B cell (primary cell): Measurements from ENCODE around the gene EHBP1L1. TPM values are rescaled to one million over a fixed set of nuclear protein-coding genes. Genes with fewer than 3 reads are reported as not detected.

ENCODE experiments used
- ATAC-seq: fragments of 200-7000 bp; cut with Tn5 transposase; one replicate; pipeline ENCODE4 v1.10.0; 2021; ENCODE audit warnings: low read depth, mild to moderate bottlenecking, moderate number of reproducible peaks, moderate library complexity
- CTCF ChIA-PET: fragments of 350-600 bp; sonication (Branson Sonifier 250); formaldehyde crosslinking; loops from one replicate; lab custom pipeline; 2021; ENCODE audit warnings: antibody characterized with exemption, inconsistent platforms; lab: Charles Lee
- POLR2A ChIA-PET: fragments of 350-600 bp; sonication (Branson Sonifier 250); formaldehyde crosslinking; loops from one replicate; lab custom pipeline; 2021; ENCODE audit warnings: antibody characterized with exemption; lab: Charles Lee
- DNase-seq: peaks from one replicate; pipeline ENCODE4 v3.0.0; 2013
- H2AFZ ChIP-seq: 2 replicates; pipeline ENCODE4 v1.6.1; 2012; ENCODE audit warnings: mild to moderate bottlenecking, low read depth, low read length; ENCODE audit not compliant: insufficient read depth, poor library complexity, severe bottlenecking
- H3K27ac ChIP-seq, 2 donors: 1 replicate in 1 of 2; 2 replicates in 1 of 2; pipeline ENCODE4 v1.5.1; 2012 to 2013; ENCODE audit warnings: low read length in 2 of 2, mild to moderate bottlenecking in 2 of 2, moderate library complexity in 1 of 2
- H3K27me3 ChIP-seq, 4 experiments: fragments of 200-600 bp in 1 of 4; sonication (generic) in 1 of 4; replicated peaks in 1 of 4; 1 replicate in 2 of 4; 2 replicates in 2 of 4; pipeline versions ENCODE4 v1.6.1 to v1.7.0; 2013 to 2016; ENCODE audit warnings: low read length in 3 of 4, mild to moderate bottlenecking in 2 of 4, mixed read lengths in 1 of 4, moderate library complexity in 1 of 4; ENCODE audit not compliant: insufficient read depth in 4 of 4, control insufficient read depth in 3 of 4; ENCODE audit errors: control extremely low read depth in 1 of 4
- H3K36me3 ChIP-seq, 2 experiments: replicated peaks in 1 of 2; 1 replicate in 1 of 2; 2 replicates in 1 of 2; pipeline versions ENCODE4 v1.6.1 to v1.7.1; 2013; ENCODE audit warnings: low read length in 1 of 2; ENCODE audit not compliant: insufficient read depth in 2 of 2, control insufficient read depth in 1 of 2; ENCODE audit errors: control extremely low read depth in 1 of 2, extremely low read depth in 1 of 2
- H3K4me1 ChIP-seq, 2 donors: fragments of 200-600 bp in 1 of 2; sonication (generic) in 1 of 2; 1 replicate in 1 of 2; 2 replicates in 1 of 2; pipeline versions ENCODE4 v1.5.1 to v1.6.1; 2013 to 2017; ENCODE audit warnings: low read length in 2 of 2; ENCODE audit not compliant: control insufficient read depth in 2 of 2, insufficient read depth in 2 of 2
- H3K4me2 ChIP-seq: replicated peaks from 2 replicates; pipeline ENCODE3; 2012; ENCODE audit warnings: mild to moderate bottlenecking, low read depth, low read length; ENCODE audit not compliant: poor library complexity, severe bottlenecking
- H3K4me3 ChIP-seq, 5 experiments: fragments of 200-600 bp in 1 of 5; sonication (generic) in 1 of 5; 1 replicate in 3 of 5; 2 replicates in 2 of 5; pipeline versions ENCODE4 v1.5.1 to v1.7.0; 2011 to 2016; ENCODE audit warnings: low read length in 4 of 5, mild to moderate bottlenecking in 4 of 5, low read depth in 2 of 5, control low read depth in 1 of 5, moderate library complexity in 1 of 5; ENCODE audit not compliant: insufficient read depth in 1 of 5; ENCODE audit errors: control extremely low read depth in 1 of 5, extremely low read depth in 1 of 5
- H3K79me2 ChIP-seq: fragments of 200-600 bp; sonication (generic); one replicate; pipeline ENCODE4 v1.6.0; 2016; ENCODE audit warnings: low read length; ENCODE audit not compliant: control insufficient read depth, insufficient read depth
- H3K9ac ChIP-seq: fragments of 200-600 bp; sonication (generic); 2 replicates; pipeline ENCODE4 v1.6.1; 2017; ENCODE audit warnings: mild to moderate bottlenecking, low read length, moderate library complexity
- H3K9me3 ChIP-seq, 3 donors: one replicate each; pipeline versions ENCODE4 v1.6.1 to v1.7.1; 2013; ENCODE audit warnings: low read length in 2 of 3; ENCODE audit not compliant: control insufficient read depth in 2 of 3, insufficient read depth in 1 of 3; ENCODE audit errors: control extremely low read depth in 1 of 3
- H4K20me1 ChIP-seq: 2 replicates; pipeline ENCODE4 v1.6.0; 2012; ENCODE audit warnings: mild to moderate bottlenecking, low read length; ENCODE audit not compliant: insufficient read depth, control insufficient read depth, poor library complexity, severe bottlenecking
- H3K27ac Mint-ChIP-seq: one replicate; pipeline ENCODE4 v1.8.0; 2021; ENCODE audit warnings: mixed read lengths
- H3K27me3 Mint-ChIP-seq: one replicate; pipeline ENCODE4 v1.8.0; 2021; ENCODE audit warnings: mixed read lengths
- H3K4me1 Mint-ChIP-seq: one replicate; pipeline ENCODE4 v1.8.0; 2021; ENCODE audit warnings: mixed read lengths
- H3K4me3 Mint-ChIP-seq: one replicate; pipeline ENCODE4 v1.8.0; 2021; ENCODE audit warnings: mixed read lengths
- H3K9me3 Mint-ChIP-seq: one replicate; pipeline ENCODE4 v1.8.0; 2022; ENCODE audit warnings: mixed read lengths; ENCODE audit not compliant: insufficient read depth
- CTCF ChIP-seq: fragments of 200-600 bp; IDR thresholded peaks from one replicate; pipeline ENCODE4 v1.8.0; 2022; ENCODE audit warnings: antibody characterized with exemption, mild to moderate bottlenecking
- EZH2 ChIP-seq: IDR thresholded peaks from 2 replicates; pipeline ENCODE4 v1.6.1; 2012; ENCODE audit warnings: borderline replicate concordance, low read depth, mild to moderate bottlenecking, moderate library complexity, low read length; ENCODE audit not compliant: insufficient read depth, poor library complexity, severe bottlenecking
- WGBS: methylation state at CpG from one replicate; pipeline ENCODE4 v1.1.5; 2013; ENCODE audit warnings: missing lambda C conversion rate; ENCODE audit not compliant: insufficient coverage; 5-methylcytosine and 5-hydroxymethylcytosine counted together
- intact Hi-C: fragments of 100-400 bp; cut with micrococcal nuclease; formaldehyde crosslinking; loops from one replicate; pipeline ENCODE4 v1.10.0; 2022
- polyA plus RNA-seq: library from polyadenylated mRNA; depleted of rRNA; stranded (reverse); fragments of >200 nt; gene quantifications from 2 replicates; pipeline ENCODE4 v1.2.3, GENCODE V29; 2012
- total RNA-seq, 2 donors: library from RNA; stranded (reverse); fragments of 120-200 nt in 1 of 2; gene quantifications; 1 replicate in 1 of 2; 2 replicates in 1 of 2; pipeline versions ENCODE4 v1.2.3 to v1.2.4, GENCODE V29; 2013 to 2022

EHBP1L1 gene
- total and polyA plus RNA-seq, 2 donors (not counting 1 experiment from before 2014, with no cell fraction given) = 202 to 279 TPM

- TF ChIP-seq CTCF (no peak), EZH2 (no peak)
- CTCF ChIA-PET = interaction anchor here (0.6 to 2.4 kb wide), 8 partner anchors 8 to 323 kb away, joined by 3 to 18 read pairs (median 4); partner anchors contain the start of gene FAM89B
- Histone ChIP-seq H3K36me3 (no peaks in the 10 kb centered on the region), H3K27ac (no peak overlapping the region), H3K4me3 (no peak overlapping the region), H3K27me3 (no peaks in the 10 kb centered on the region), H3K4me2 (no peak overlapping the region), H3K9ac (no peak overlapping the region), H3K4me1 (peaks cover 28 to 39% of the 10 kb centered on the region in 2 donors), H3K9me3 (no peaks in the 10 kb centered on the region), H4K20me1 (peaks cover 3% of the 10 kb centered on the region), H3K79me2 (peaks cover 82% of the 10 kb centered on the region), H2AFZ (no peak overlapping the region)
- DNase-seq = no peak
- POLR2A ChIA-PET = interaction anchor here (0.7 kb wide), 1 partner anchor 77 kb away, joined by 4 read pairs; no protein-coding TSS in a partner anchor
- intact Hi-C loops = no loop called here
- 100% methylated on average over 7 of the region's 7 CpGs for WGBS
- Mint-ChIP-seq H3K27me3 (peaks cover 3% of the 10 kb centered on the region), H3K4me3 (no peak overlapping the region), H3K4me1 (peaks cover 27% of the 10 kb centered on the region), H3K9me3 (no peaks in the 10 kb centered on the region), H3K27ac (peak overlapping the region; percentile 26)
- ATAC-seq = no peak
Measured at GRCh38 chr11:65562020-65562419, 13.8 kb upstream of the EHBP1L1 start.

- ATAC-seq (no peak), DNase-seq (no peak)
- 98% methylated on average over 4 of the region's 9 CpGs for WGBS
- no peaks in the 10 kb centered on the region for H3K27me3 ChIP-seq
- no peak overlapping the region for H3K27ac ChIP-seq
- Mint-ChIP-seq H3K9me3 (no peaks in the 10 kb centered on the region), H3K4me1 (peaks cover 22% of the 10 kb centered on the region), H3K27ac (no peak overlapping the region), H3K4me3 (no peak overlapping the region), H3K27me3 (peaks cover 3% of the 10 kb centered on the region)
- no peak overlapping the region for H3K4me2 ChIP-seq
- ChIA-PET POLR2A (interaction anchor here (0.9 kb wide), 1 partner anchor 9 kb away, joined by 7 read pairs; the partner anchor contains the start of gene FAM89B), CTCF (interaction anchor here (0.6 to 2.4 kb wide), 6 partner anchors 9 to 30 kb away, joined by 3 to 18 read pairs (median 4); partner anchors contain the start of gene FAM89B)
- H4K20me1 ChIP-seq = peaks cover 4% of the 10 kb centered on the region
- intact Hi-C loops = no loop called here
- no peak overlapping the region for H2AFZ ChIP-seq
- H3K9ac ChIP-seq = no peak overlapping the region
- peaks cover 24 to 36% of the 10 kb centered on the region in 2 donors for H3K4me1 ChIP-seq
- no peaks in the 10 kb centered on the region for H3K9me3 ChIP-seq
- H3K4me3 ChIP-seq = no peak overlapping the region
- peaks cover 0 to 1% of the 10 kb centered on the region in 2 experiments for H3K36me3 ChIP-seq
- H3K79me2 ChIP-seq = peaks cover 89% of the 10 kb centered on the region
- no peak for TF ChIP-seq CTCF
- no peak for TF ChIP-seq EZH2
Measured at GRCh38 chr11:65562788-65563187, 13.1 kb upstream of the EHBP1L1 start.
